H1 (cell line): ENCODE measurements around the gene ZNF432. TPM values are rescaled to one million over a fixed set of nuclear protein-coding genes. Genes with fewer than 3 reads are reported as not detected.

Experiments used
- CTCF ChIA-PET: fragments of 300-600 bp; sonication (Branson Sonifier 250); formaldehyde crosslinking; loops from one replicate; lab custom pipeline; 2021; ENCODE audit not compliant: partially characterized antibody; lab: Charles Lee
- POLR2A ChIA-PET: fragments of 300-600 bp; sonication (Branson Sonifier 250); formaldehyde crosslinking; loops from one replicate; lab custom pipeline; 2021; ENCODE audit warnings: inconsistent platforms; ENCODE audit not compliant: partially characterized antibody; lab: Charles Lee
- DNase-seq, 2 experiments: peaks; one replicate each; pipeline versions ENCODE4 v3.0.0 to v3.0.0-alpha.2; 2010 to 2022; ENCODE audit warnings: low spot score in 2 of 2, low read depth in 1 of 2, mixed read lengths in 1 of 2
- FAIRE-seq: peaks from 2 replicates; lab custom pipeline; 2011; peaks lifted over from hg19 to GRCh38; lab: Jason Lieb, UNC
- H2AFZ ChIP-seq: 2 replicates; pipeline ENCODE4 v1.8.1; 2012; ENCODE audit warnings: low read length, inconsistent platforms
- H2AK5ac ChIP-seq: 2 replicates; pipeline ENCODE4 v1.6.1; 2013; ENCODE audit warnings: low read depth, low read length
- H2BK120ac ChIP-seq: replicated peaks from 2 replicates; pipeline ENCODE3; 2013; ENCODE audit warnings: low read depth, low read length, inconsistent platforms
- H2BK12ac ChIP-seq: 2 replicates; pipeline ENCODE4 v1.6.1; 2013; ENCODE audit warnings: low read depth, low read length
- H2BK15ac ChIP-seq: 2 replicates; pipeline ENCODE4 v1.6.1; 2013; ENCODE audit warnings: low read length
- H2BK20ac ChIP-seq: 2 replicates; pipeline ENCODE4 v1.6.1; 2013; ENCODE audit warnings: low read length
- H2BK5ac ChIP-seq: 2 replicates; pipeline ENCODE4 v1.6.1; 2013; ENCODE audit warnings: low read depth, low read length
- H3K14ac ChIP-seq: 2 replicates; pipeline ENCODE4 v1.6.1; 2013; ENCODE audit warnings: inconsistent platforms; ENCODE audit not compliant: insufficient read length
- H3K18ac ChIP-seq: 2 replicates; pipeline ENCODE4 v1.6.1; 2013; ENCODE audit warnings: low read length; ENCODE audit errors: extremely low read depth
- H3K23ac ChIP-seq: 2 replicates; pipeline ENCODE4 v1.6.1; 2013; ENCODE audit warnings: inconsistent platforms; ENCODE audit not compliant: insufficient read length
- H3K23me2 ChIP-seq: 2 replicates; pipeline ENCODE4 v1.6.1; 2013; ENCODE audit warnings: low read depth, low read length
- H3K27ac ChIP-seq: 2 replicates; pipeline ENCODE4 v1.6.1; 2011; ENCODE audit warnings: low read depth, low read length, inconsistent platforms
- H3K27me3 ChIP-seq, 4 experiments: replicated peaks in 1 of 4; 1 replicate in 1 of 4; 2 replicates in 3 of 4; pipeline versions ENCODE4 v1.6.1 to v1.8.1; 2011 to 2013; ENCODE audit warnings: low read length in 3 of 4, mild to moderate bottlenecking in 3 of 4, inconsistent platforms in 2 of 4, mixed read lengths in 2 of 4, moderate library complexity in 1 of 4; ENCODE audit not compliant: control insufficient read depth in 3 of 4, insufficient read depth in 3 of 4; ENCODE audit errors: extremely low read depth in 1 of 4
- H3K36me3 ChIP-seq, 4 experiments: 2 replicates each; pipeline versions ENCODE4 v1.6.1 to v1.8.1; 2011 to 2013; ENCODE audit warnings: mild to moderate bottlenecking in 4 of 4, low read length in 3 of 4, moderate library complexity in 2 of 4, control low read depth in 1 of 4, inconsistent platforms in 1 of 4; ENCODE audit not compliant: insufficient read depth in 4 of 4, control insufficient read depth in 2 of 4
- H3K4ac ChIP-seq: replicated peaks from 2 replicates; pipeline ENCODE3; 2013; ENCODE audit warnings: low read length, low read depth, mixed read lengths, inconsistent platforms; ENCODE audit not compliant: insufficient read length
- H3K4me1 ChIP-seq, 4 experiments: replicated peaks in 1 of 4; 1 replicate in 1 of 4; 2 replicates in 3 of 4; pipeline versions ENCODE4 v1.6.1 to v1.8.1; 2011 to 2013; ENCODE audit warnings: low read length in 3 of 4, inconsistent platforms in 2 of 4, mixed read lengths in 1 of 4; ENCODE audit not compliant: insufficient read depth in 4 of 4, control insufficient read depth in 3 of 4
- H3K4me2 ChIP-seq, 2 experiments: 2 replicates each; pipeline versions ENCODE4 v1.6.1 to v1.8.1; 2011 to 2013; ENCODE audit warnings: low read depth in 2 of 2, low read length in 2 of 2, control low read depth in 1 of 2, inconsistent platforms in 1 of 2, mild to moderate bottlenecking in 1 of 2; ENCODE audit not compliant: insufficient read depth in 1 of 2
- H3K4me3 ChIP-seq, 4 experiments: fragments of 200-600, 300-600 bp in 1 of 4; sonication (generic), shearing (Covaris generic), sonication (Bioruptor Twin) in 1 of 4; 2 replicates each; pipeline versions ENCODE4 v1.5.1 to v1.8.1; 2011 to 2016; ENCODE audit warnings: low read length in 4 of 4, low read depth in 3 of 4, control low read depth in 2 of 4, inconsistent platforms in 2 of 4, mild to moderate bottlenecking in 2 of 4, mixed read lengths in 1 of 4, moderate library complexity in 1 of 4; ENCODE audit not compliant: insufficient read depth in 2 of 4; ENCODE audit errors: extremely low read depth in 1 of 4
- H3K56ac ChIP-seq: replicated peaks from 2 replicates; pipeline ENCODE3; 2013; ENCODE audit warnings: low read depth, mild to moderate bottlenecking, mixed read lengths, low read length, inconsistent platforms; ENCODE audit not compliant: insufficient read length
- H3K79me1 ChIP-seq: 2 replicates; pipeline ENCODE4 v1.6.1; 2013; ENCODE audit warnings: low read depth, low read length, control low read depth
- H3K79me2 ChIP-seq, 2 experiments: 2 replicates each; pipeline versions ENCODE4 v1.6.1 to v1.8.1; 2012 to 2013; ENCODE audit warnings: low read length in 2 of 2, mild to moderate bottlenecking in 2 of 2, inconsistent platforms in 1 of 2; ENCODE audit not compliant: insufficient read depth in 2 of 2, control insufficient read depth in 1 of 2
- H3K9ac ChIP-seq, 4 experiments: replicated peaks in 1 of 4; 1 replicate in 1 of 4; 2 replicates in 3 of 4; pipeline versions ENCODE4 v1.6.1 to v1.8.1; 2011 to 2013; ENCODE audit warnings: low read depth in 3 of 4, low read length in 3 of 4, control low read depth in 2 of 4, mild to moderate bottlenecking in 2 of 4, moderate library complexity in 2 of 4, inconsistent platforms in 1 of 4; ENCODE audit errors: extremely low read depth in 1 of 4
- H3K9me3 ChIP-seq, 2 experiments: 2 replicates each; pipeline versions ENCODE4 v1.6.1 to v1.8.1; 2012 to 2013; ENCODE audit warnings: mild to moderate bottlenecking in 2 of 2, moderate library complexity in 2 of 2, control low read depth in 1 of 2, inconsistent platforms in 1 of 2, low read depth in 1 of 2, low read length in 1 of 2, mixed read lengths in 1 of 2; ENCODE audit not compliant: insufficient read depth in 2 of 2
- H4K20me1 ChIP-seq, 2 experiments: replicated peaks in 1 of 2; 2 replicates each; pipeline versions ENCODE3 to v1.8.1; 2011 to 2013; ENCODE audit warnings: inconsistent platforms in 2 of 2, low read length in 2 of 2, mild to moderate bottlenecking in 1 of 2; ENCODE audit not compliant: insufficient read depth in 2 of 2, control insufficient read depth in 1 of 2
- H4K5ac ChIP-seq: 2 replicates; pipeline ENCODE4 v1.6.1; 2013; ENCODE audit warnings: low read length, low read depth, mixed read lengths, inconsistent platforms; ENCODE audit not compliant: insufficient read length
- H4K8ac ChIP-seq: 2 replicates; pipeline ENCODE4 v1.8.0; 2013; ENCODE audit warnings: mild to moderate bottlenecking, moderate library complexity, low read length, inconsistent platforms; ENCODE audit not compliant: insufficient read depth; ENCODE audit errors: extremely low read depth
- H4K91ac ChIP-seq: replicated peaks from 2 replicates; pipeline ENCODE3; 2013; ENCODE audit warnings: low read length, mixed read lengths, inconsistent platforms; ENCODE audit not compliant: insufficient read length
- CHD2 ChIP-seq: IDR thresholded peaks from 2 replicates; pipeline ENCODE4 v1.6.1; 2012; ENCODE audit warnings: low read length, improper control_type of control experiment
- WGBS, 2 experiments: shearing (Covaris generic) in 1 of 2; methylation state at CpG; one replicate each; pipeline versions ENCODE4 v1.1.6 to v1.1.7; 2013 to 2015; ENCODE audit warnings: low lambda C conversion rate in 2 of 2, mixed read lengths in 2 of 2, inconsistent platforms in 1 of 2, low coverage in 1 of 2, missing lambda C conversion rate in 1 of 2; ENCODE audit not compliant: insufficient replicate concordance in 2 of 2, insufficient coverage in 1 of 2, insufficient read length in 1 of 2; ENCODE audit errors: extremely low coverage in 1 of 2, missing lambda C conversion rate in 1 of 2; 5-methylcytosine and 5-hydroxymethylcytosine counted together
- polyA plus RNA-seq, 7 experiments: library from polyadenylated mRNA; depleted of rRNA in 3 of 7; stranded (reverse) in 5 of 7; unstranded in 2 of 7; fragments of >200 nt in 5 of 7; fragments of 200-250 nt in 2 of 7; gene quantifications; 1 replicate in 5 of 7; 2 replicates in 1 of 7; 4 replicates in 1 of 7; pipeline versions ENCODE4 v1.2.1 to v1.2.3, GENCODE V29; 2011 to 2013; ENCODE audit warnings: missing spikeins in 2 of 7, mixed read lengths in 2 of 7
- total RNA-seq: library from RNA; stranded (reverse); fragmentation: NEBNext Ultra II Directional; extraction: Animal tissue kit (Norgen Biotek cat#: 25700); gene quantifications from 2 replicates; pipeline ENCODE4 v1.2.1, GENCODE V29; 2021

Gene ZNF432
- total and polyA plus RNA-seq, 2 of the 8 experiments (the other 6 are each of a cell fraction or from before 2014, with no cell fraction given), result 2.0 to 8.3 TPM

GRCh38 chr19:52022193-52022592, 26.4 kb downstream of the ZNF432 start:
- Histone ChIP-seq H2AFZ (no peak overlapping the region), H3K27me3 (no peaks in the 10 kb centered on the region), H3K23ac (no peak overlapping the region), H2BK20ac (no peak overlapping the region), H2AK5ac (no peak overlapping the region), H4K5ac (no peak overlapping the region), H2BK5ac (no peak overlapping the region), H3K23me2 (no peaks in the 10 kb centered on the region), H3K18ac (no peak overlapping the region), H2BK120ac (no peak overlapping the region), H3K36me3 (peaks cover 15 to 78% (median 53%) of the 10 kb centered on the region in 4 experiments), H3K4me1 (peaks cover 0 to 3% (median under 1%) of the 10 kb centered on the region in 4 experiments; a peak in 3 of 7 replicates), H4K91ac (no peak overlapping the region), H3K4me2 (no peak overlapping the region), H3K4me3 (no peak overlapping the region), H3K56ac (no peak overlapping the region), H4K8ac (no peak overlapping the region), H3K14ac (no peak overlapping the region), H3K9me3 (peaks cover 0 to 5% of the 10 kb centered on the region in 2 experiments; a peak in 2 of 4 replicates), H3K9ac (no peak overlapping the region), H3K79me2 (peaks cover 0 to 37% of the 10 kb centered on the region in 2 experiments; a peak in 3 of 4 replicates), H3K27ac (no peak overlapping the region), H3K79me1 (no peaks in the 10 kb centered on the region; the same call in 1 of the 2 replicates), H2BK12ac (no peak overlapping the region), H3K4ac (no peak overlapping the region), H2BK15ac (no peak overlapping the region), H4K20me1 (no peaks in the 10 kb centered on the region)
- WGBS, 2 experiments, result 96% methylated on average over 15 of the region's 15 CpGs; no CpG with 5 or more reads in 1 of the 2 experiments
- CTCF ChIA-PET, result interaction anchor here (0.6 kb wide), 1 partner anchor 10 kb away, joined by 3 read pairs; no protein-coding TSS in a partner anchor
- TF ChIP-seq CHD2, result no peak
- no peak for DNase-seq
- no peak for FAIRE-seq
- POLR2A ChIA-PET, result interaction anchor here (0.7 kb wide), 1 partner anchor 119 kb away, joined by 3 read pairs; no protein-coding TSS in a partner anchor
